SK-N-SH (cell line): ENCODE data around the gene MAPK13. TPM values are rescaled to one million over a fixed set of nuclear protein-coding genes. Genes with fewer than 3 reads are reported as not detected.
A peak's percentile ranks its signal among the peaks of the same experiment; 100 is the strongest.

Experiments
- CTCF ChIA-PET: fragments of 300-600, 350-600 bp; formaldehyde crosslinking; extraction: SDS; loops from one replicate; lab custom pipeline; 2021; lab: Yijun Ruan, JAX
- POLR2A ChIA-PET: fragments of 350-600 bp; sonication (Branson Sonifier 250); formaldehyde crosslinking; extraction: SDS; loops from one replicate; lab custom pipeline; 2020; ENCODE audit warnings: antibody characterized with exemption, inconsistent platforms; lab: Yijun Ruan, JAX
- DNase-seq: peaks from one replicate; pipeline ENCODE4 v3.0.0; 2012
- H2AFZ ChIP-seq: fragments of 200-600 bp; sonication (generic); 2 replicates; pipeline ENCODE4 v1.8.1; 2016; ENCODE audit warnings: antibody characterized with exemption, mild to moderate bottlenecking, low read depth
- H3F3A ChIP-seq: fragments of 200-600 bp; sonication (generic); replicated peaks from 2 replicates; pipeline ENCODE3; 2016; ENCODE audit warnings: antibody characterized with exemption, mild to moderate bottlenecking; ENCODE audit not compliant: insufficient read depth
- H3K27ac ChIP-seq, 2 experiments: fragments of 200-500 bp in 1 of 2; fragments of 200-600 bp in 1 of 2; sonication (Bioruptor generic) in 1 of 2; sonication (generic), shearing (Covaris generic) in 1 of 2; 2 replicates each; pipeline versions ENCODE4 v1.5.1 to v1.6.1; 2014 to 2016; ENCODE audit warnings: low read depth in 2 of 2, inconsistent platforms in 1 of 2, low read length in 1 of 2, mild to moderate bottlenecking in 1 of 2, mixed read lengths in 1 of 2
- H3K27me3 ChIP-seq: fragments of 200-600 bp; sonication (generic), shearing (Covaris generic); 2 replicates; pipeline ENCODE4 v1.6.1; 2016; ENCODE audit warnings: mixed run types; ENCODE audit not compliant: insufficient read depth
- H3K36me3 ChIP-seq, 2 experiments: fragments of 200-500 bp in 1 of 2; fragments of 200-600 bp in 1 of 2; sonication (Bioruptor generic) in 1 of 2; sonication (generic) in 1 of 2; replicated peaks in 1 of 2; 2 replicates each; pipeline versions ENCODE3 to v1.5.1; 2014 to 2016; ENCODE audit warnings: low read length in 1 of 2, mild to moderate bottlenecking in 1 of 2; ENCODE audit not compliant: insufficient read depth in 2 of 2, control insufficient read depth in 1 of 2
- H3K4me1 ChIP-seq, 2 experiments: fragments of 200-500 bp in 1 of 2; fragments of 200-600 bp in 1 of 2; sonication (Bioruptor generic) in 1 of 2; sonication (generic), shearing (Covaris generic) in 1 of 2; 2 replicates each; pipeline versions ENCODE4 v1.5.1 to v1.6.1; 2014 to 2016; ENCODE audit warnings: low read depth in 1 of 2, low read length in 1 of 2, mixed run types in 1 of 2; ENCODE audit not compliant: insufficient read depth in 2 of 2, control insufficient read depth in 1 of 2
- H3K4me2 ChIP-seq: fragments of 200-600 bp; sonication (generic), shearing (Covaris generic); 2 replicates; pipeline ENCODE4 v1.6.1; 2017; ENCODE audit warnings: mixed run types
- H3K4me3 ChIP-seq, 2 experiments: fragments of 200-500 bp in 1 of 2; fragments of 200-600 bp in 1 of 2; sonication (Bioruptor generic) in 1 of 2; sonication (generic), shearing (Covaris generic) in 1 of 2; 2 replicates each; pipeline versions ENCODE4 v1.5.1 to v1.8.1; 2014 to 2016; ENCODE audit warnings: low read depth in 2 of 2, inconsistent platforms in 1 of 2, low read length in 1 of 2, mild to moderate bottlenecking in 1 of 2, mixed read lengths in 1 of 2, moderate library complexity in 1 of 2
- H3K79me2 ChIP-seq: fragments of 200-600 bp; sonication (generic); 2 replicates; pipeline ENCODE4 v1.8.1; 2017; ENCODE audit warnings: mild to moderate bottlenecking; ENCODE audit not compliant: insufficient read depth
- H3K9ac ChIP-seq: fragments of 200-600 bp; sonication (generic); 2 replicates; pipeline ENCODE4 v1.6.1; 2017; ENCODE audit warnings: mixed run types
- H3K9me2 ChIP-seq: fragments of 200-600 bp; sonication (generic); 2 replicates; pipeline ENCODE4 v1.6.1; 2017; ENCODE audit warnings: mixed run types
- H3K9me3 ChIP-seq: fragments of 200-600 bp; sonication (generic); 2 replicates; pipeline ENCODE4 v1.6.1; 2017; ENCODE audit warnings: mixed run types, mild to moderate bottlenecking, moderate library complexity
- H4K20me1 ChIP-seq: fragments of 200-600 bp; sonication (generic); 2 replicates; pipeline ENCODE4 v1.6.1; 2017; ENCODE audit warnings: mild to moderate bottlenecking, mixed run types; ENCODE audit not compliant: insufficient read depth
- CTCF ChIP-seq: fragments of 200-600 bp; sonication (generic); IDR thresholded peaks from 2 replicates; pipeline ENCODE4 v1.6.1; 2017; ENCODE audit warnings: antibody characterized with exemption, mild to moderate bottlenecking, moderate library complexity
- EP300 ChIP-seq, 2 experiments: IDR thresholded peaks; 2 replicates each; pipeline versions ENCODE4 v1.4.0 to v1.6.1; 2012; ENCODE audit warnings: borderline replicate concordance in 1 of 2, low read depth in 1 of 2, low read length in 1 of 2
- FOSL2 ChIP-seq: IDR thresholded peaks from 2 replicates; pipeline ENCODE4 v1.4.0; 2012; ENCODE audit warnings: low read depth, mild to moderate bottlenecking, moderate library complexity, borderline replicate concordance
- GABPA ChIP-seq: IDR thresholded peaks from 2 replicates; pipeline ENCODE4 v1.4.0; 2012; ENCODE audit warnings: low read depth, mild to moderate bottlenecking
- GATA2 ChIP-seq: sonication (generic); formaldehyde crosslinking; IDR thresholded peaks from 2 replicates; pipeline ENCODE4 v1.5.0; 2020; ENCODE audit warnings: mild to moderate bottlenecking, missing genetic modification reagents
- MXI1 ChIP-seq: IDR thresholded peaks from 2 replicates; pipeline ENCODE4 v1.6.1; 2012; ENCODE audit warnings: mild to moderate bottlenecking, low read depth, low read length, improper control_type of control experiment
- NFIC ChIP-seq: IDR thresholded peaks from 2 replicates; pipeline ENCODE4 v1.4.0; 2012; ENCODE audit warnings: borderline replicate concordance
- NRF1 ChIP-seq: IDR thresholded peaks from 2 replicates; pipeline ENCODE4 v1.6.1; 2012; ENCODE audit warnings: low read depth, mild to moderate bottlenecking, low read length
- PBX3 ChIP-seq: IDR thresholded peaks from 2 replicates; pipeline ENCODE4; 2012
- POLR2AphosphoS5 ChIP-seq: IDR thresholded peaks from 2 replicates; pipeline ENCODE4 v1.6.1; 2012; ENCODE audit warnings: low read depth, low read length
- RAD21 ChIP-seq: IDR thresholded peaks from 2 replicates; pipeline ENCODE4 v1.6.1; 2012; ENCODE audit warnings: mild to moderate bottlenecking, low read length
- REST ChIP-seq: IDR thresholded peaks from 2 replicates; pipeline ENCODE4 v1.6.1; 2012; ENCODE audit warnings: mild to moderate bottlenecking, low read depth, low read length, moderate library complexity
- RXRA ChIP-seq: IDR thresholded peaks from 2 replicates; pipeline ENCODE4 v1.4.0; 2012; ENCODE audit warnings: low read depth, mild to moderate bottlenecking, borderline replicate concordance
- TAF1 ChIP-seq: IDR thresholded peaks from 2 replicates; pipeline ENCODE4 v1.6.1; 2012; ENCODE audit warnings: low read depth, mild to moderate bottlenecking, low read length, moderate library complexity, borderline replicate concordance
- USF1 ChIP-seq: IDR thresholded peaks from 2 replicates; pipeline ENCODE4 v1.4.0; 2012; ENCODE audit warnings: low read depth, borderline replicate concordance
- WGBS: methylation state at CpG from one replicate; pipeline ENCODE4 v1.1.6; 2017; ENCODE audit warnings: low lambda C conversion rate; 5-methylcytosine and 5-hydroxymethylcytosine counted together
- polyA plus RNA-seq, 3 experiments: library from polyadenylated mRNA; depleted of rRNA; stranded (reverse); fragments of >200 nt; gene quantifications; 2 replicates each; pipeline ENCODE4 v1.2.3, GENCODE V29; 2012

The MAPK13 gene
- polyA plus RNA-seq, 1 of the 3 experiments (the other 2 are of a cell fraction): 2.3 TPM

- H3K4me3 ChIP-seq: no peak overlapping the region
- H3K9me2 ChIP-seq: no peaks in the 10 kb centered on the region
- no peaks in the 10 kb centered on the region for H3K36me3 ChIP-seq
- no peaks in the 10 kb centered on the region for H4K20me1 ChIP-seq
- no peaks in the 10 kb centered on the region for H3F3A ChIP-seq
- peak overlapping the region; percentile 50 to 98; a peak in 3 of 4 replicates for H3K27ac ChIP-seq
- 92% methylated on average over 19 of the region's 52 CpGs for WGBS
- CTCF ChIA-PET: interaction anchor here (0.8 to 1.9 kb wide), 9 partner anchors 9 to 210 kb away, joined by 3 to 10 read pairs (median 4); no protein-coding TSS in a partner anchor
- H3K9ac ChIP-seq: no peak overlapping the region
- H3K27me3 ChIP-seq: no peaks in the 10 kb centered on the region
- H2AFZ ChIP-seq: peak overlapping the region; percentile 89
- TF ChIP-seq REST (no peak), MXI1 (no peak), RAD21 (no peak), NFIC (no peak), PBX3 (no peak), NRF1 (no peak), TAF1 (no peak), RXRA (no peak), GABPA (no peak), GATA2 (CRISPR knock-in tag) (no peak), CTCF (no peak), EP300 (IDR thresholded peaks at IDR 0.05; ENCODE audit: borderline replicate concordance in 1 of 2, low read depth in 1 of 2, low read length in 1 of 2) (no peak), FOSL2 (no peak), POLR2AphosphoS5 (no peak), USF1 (no peak)
- TF ChIP-seq, all 33 proteins: peak for 0
- Histone ChIP-seq H3K4me1 (peaks cover 17 to 47% of the 10 kb centered on the region in 2 experiments), H3K9me3 (no peaks in the 10 kb centered on the region), H3K4me2 (peak overlapping the region; percentile 34), H3K79me2 (no peaks in the 10 kb centered on the region)
- POLR2A ChIA-PET: interaction anchor here (0.5 to 1.9 kb wide), 5 partner anchors 9 to 103 kb away, joined by 3 to 7 read pairs (median 4); partner anchors contain the start of genes BRPF3 and MAPK14
- no peak for DNase-seq
Measured at GRCh38 chr6:36130667-36131510, 576 bp downstream of the MAPK13 start.
